ENCODE results near the gene SET.

DNA sequence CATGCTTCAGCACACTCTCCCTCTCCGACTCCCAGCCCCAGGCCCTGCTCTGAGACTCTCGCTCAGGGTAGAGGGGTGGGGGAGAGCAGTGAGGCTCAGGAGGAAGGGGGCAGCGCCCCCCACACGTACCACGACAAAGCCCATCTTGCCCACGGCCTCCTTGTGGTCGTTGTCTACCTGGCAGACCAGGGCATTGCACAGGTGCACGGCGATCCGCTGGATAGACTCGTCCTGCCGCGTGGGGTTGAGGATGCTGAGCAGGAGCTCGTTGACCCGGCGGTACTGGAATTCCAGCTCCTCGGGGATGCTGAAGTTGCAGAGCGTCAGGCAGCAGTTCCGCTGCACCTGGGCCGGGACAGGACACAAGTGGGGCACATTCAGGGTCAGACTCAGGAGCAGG lies 53.4 kb downstream of the SET start:
- TF ChIP-seq, protein P1, sequence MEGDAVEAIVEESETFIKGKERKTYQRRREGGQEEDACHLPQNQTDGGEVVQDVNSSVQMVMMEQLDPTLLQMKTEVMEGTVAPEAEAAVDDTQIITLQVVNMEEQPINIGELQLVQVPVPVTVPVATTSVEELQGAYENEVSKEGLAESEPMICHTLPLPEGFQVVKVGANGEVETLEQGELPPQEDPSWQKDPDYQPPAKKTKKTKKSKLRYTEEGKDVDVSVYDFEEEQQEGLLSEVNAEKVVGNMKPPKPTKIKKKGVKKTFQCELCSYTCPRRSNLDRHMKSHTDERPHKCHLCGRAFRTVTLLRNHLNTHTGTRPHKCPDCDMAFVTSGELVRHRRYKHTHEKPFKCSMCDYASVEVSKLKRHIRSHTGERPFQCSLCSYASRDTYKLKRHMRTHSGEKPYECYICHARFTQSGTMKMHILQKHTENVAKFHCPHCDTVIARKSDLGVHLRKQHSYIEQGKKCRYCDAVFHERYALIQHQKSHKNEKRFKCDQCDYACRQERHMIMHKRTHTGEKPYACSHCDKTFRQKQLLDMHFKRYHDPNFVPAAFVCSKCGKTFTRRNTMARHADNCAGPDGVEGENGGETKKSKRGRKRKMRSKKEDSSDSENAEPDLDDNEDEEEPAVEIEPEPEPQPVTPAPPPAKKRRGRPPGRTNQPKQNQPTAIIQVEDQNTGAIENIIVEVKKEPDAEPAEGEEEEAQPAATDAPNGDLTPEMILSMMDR (IDR thresholded peaks at IDR 0.05): no peak
- no peak for TF ChIP-seq POLR2A (IDR thresholded peaks at IDR 0.05)
